HG02970 (cell line): Measurements from ENCODE around the gene PALD1.

Source experiments
- ATAC-seq: cut with Tn5 transposase; IDR thresholded peaks from one replicate; pipeline ENCODE4 v1.9.1; 2021; ENCODE audit warnings: mild to moderate bottlenecking, moderate library complexity, moderate number of reproducible peaks; ENCODE audit not compliant: unreplicated experiment, low FRiP score

The PALD1 gene

GRCh38 chr10:70530315-70530714 lies 51.7 kb downstream of the PALD1 start:
- no peak for ATAC-seq

DNA sequence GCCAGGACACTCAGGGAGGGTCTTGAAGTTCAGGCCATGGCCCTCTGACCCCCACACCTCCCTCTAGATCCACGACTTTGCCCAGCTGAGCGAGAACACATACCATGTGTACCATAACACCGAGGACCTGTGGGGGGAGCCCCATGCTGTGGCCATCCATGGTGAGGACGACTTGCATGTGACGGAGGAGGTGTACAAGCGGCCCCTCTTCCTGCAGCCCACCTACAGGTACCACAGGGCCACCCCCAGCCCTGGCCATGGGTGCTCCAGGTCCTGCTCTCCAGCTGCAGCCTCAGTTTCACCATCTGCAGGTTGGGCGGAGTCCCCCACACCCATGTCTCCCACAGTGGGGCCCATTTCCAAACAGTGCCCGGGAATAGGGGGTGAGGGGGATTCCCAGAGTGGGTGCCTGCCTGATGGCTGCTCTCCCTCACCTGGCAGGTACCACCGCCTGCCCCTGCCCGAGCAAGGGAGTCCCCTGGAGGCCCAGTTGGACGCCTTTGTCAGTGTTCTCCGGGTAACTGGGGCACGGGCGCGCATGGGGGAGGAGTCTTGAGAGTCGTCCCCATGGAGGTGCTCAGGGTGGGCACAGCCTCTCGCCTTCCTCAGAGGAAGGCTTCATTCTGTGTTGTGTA lies 54.1 kb downstream of the PALD1 start:
- ATAC-seq = no peak

DNA sequence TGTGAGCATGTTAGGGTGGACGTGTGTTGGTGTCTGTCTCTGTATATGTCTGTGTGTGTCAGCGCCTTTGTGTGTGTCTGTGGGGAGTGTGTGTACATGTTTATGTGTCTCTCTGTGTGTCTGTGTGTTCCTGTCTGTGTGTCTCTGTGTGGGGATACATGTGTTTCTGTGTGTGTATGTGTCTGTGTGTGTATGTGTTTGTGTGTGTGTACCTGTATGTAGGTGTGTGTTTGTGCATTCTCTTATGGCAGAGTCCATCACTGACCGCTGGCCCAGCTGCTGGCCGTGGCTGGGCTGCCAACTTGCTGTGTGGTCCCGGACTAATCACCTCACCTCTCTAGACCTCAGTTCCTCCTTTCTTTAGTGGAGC lies 54.6 kb downstream of the PALD1 start:
- ATAC-seq = no peak

GRCh38 chr10:70534281-70534680 lies 55.7 kb downstream of the PALD1 start:
- ATAC-seq = no peak

GRCh38 chr10:70535001-70535400 lies 56.4 kb downstream of the PALD1 start:
- no peak for ATAC-seq

GRCh38 chr10:70535451-70535850 lies 56.9 kb downstream of the PALD1 start:
- ATAC-seq = no peak

DNA sequence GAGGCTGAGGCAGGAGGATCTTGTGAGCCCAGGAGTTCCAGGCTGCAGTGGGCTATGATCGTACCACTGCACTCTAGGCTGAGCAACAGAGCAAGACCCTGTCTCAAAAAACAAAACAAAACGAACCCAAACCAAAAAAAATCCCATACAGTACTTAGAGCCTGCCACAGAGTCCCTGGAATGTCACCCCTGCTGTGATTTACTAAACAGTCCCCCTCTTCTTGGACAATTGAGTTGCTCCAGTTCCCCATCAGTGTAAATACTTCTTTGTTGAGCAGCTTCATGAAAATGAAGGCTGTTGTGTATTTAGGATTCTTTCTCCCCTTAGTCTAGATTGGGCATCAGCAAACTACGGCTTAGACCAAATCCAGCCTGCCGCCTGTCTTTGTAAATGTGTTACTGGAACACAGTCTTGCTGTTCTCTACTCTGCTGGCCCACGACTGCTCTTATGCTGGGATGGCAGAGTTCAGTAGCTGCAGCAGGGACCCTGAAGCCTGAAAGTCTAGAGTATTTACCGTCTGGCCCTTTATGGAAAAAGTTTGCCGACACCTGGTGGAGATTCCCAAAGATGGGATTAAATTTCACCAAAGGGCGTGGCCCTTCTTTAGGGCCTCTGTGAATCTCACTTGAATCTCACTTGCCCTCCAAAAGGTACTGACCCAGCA lies 57.8 kb downstream of the PALD1 start:
- ATAC-seq = no peak

DNA sequence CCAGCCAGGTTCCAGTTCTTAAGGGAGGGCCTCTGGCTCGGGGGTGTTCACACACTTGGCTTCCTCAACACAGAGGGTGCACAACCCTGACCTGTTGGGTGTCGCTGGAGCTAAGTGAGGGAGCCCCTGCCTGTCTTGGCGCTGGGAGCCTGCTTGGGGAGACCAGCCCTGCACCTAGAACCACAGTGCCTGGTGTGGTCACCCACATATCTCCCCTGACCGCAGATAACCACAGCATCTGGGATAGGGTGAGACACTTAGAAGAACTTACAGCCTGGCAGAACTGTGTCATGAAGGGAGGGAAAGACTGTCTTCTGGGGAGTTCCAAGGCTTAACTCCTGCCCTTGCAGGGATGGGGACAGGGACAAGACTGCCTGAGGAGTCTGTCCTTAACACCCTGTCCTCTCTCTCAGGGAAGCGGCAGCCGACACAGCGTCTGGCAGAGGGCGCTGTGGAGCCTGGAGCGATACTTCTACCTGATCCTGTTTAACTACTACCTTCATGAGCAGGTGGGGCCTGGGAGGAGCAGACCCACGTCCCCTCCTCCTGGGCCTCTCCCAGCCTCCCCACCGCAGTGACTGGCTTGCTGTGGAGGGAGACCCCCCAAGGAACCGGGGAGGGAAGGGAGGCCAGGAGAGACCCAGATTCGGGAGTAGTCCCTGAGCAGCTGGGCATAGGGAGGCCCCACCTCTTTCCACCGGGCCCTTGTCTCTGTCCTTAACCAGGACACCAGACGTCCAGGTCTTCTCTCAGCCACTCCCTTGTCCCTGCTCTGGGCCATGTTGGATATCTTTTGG lies 59.0 kb downstream of the PALD1 start:
- no peak for ATAC-seq

GRCh38 chr10:70538195-70538520 lies 59.6 kb downstream of the PALD1 start:
- ATAC-seq = no peak

DNA sequence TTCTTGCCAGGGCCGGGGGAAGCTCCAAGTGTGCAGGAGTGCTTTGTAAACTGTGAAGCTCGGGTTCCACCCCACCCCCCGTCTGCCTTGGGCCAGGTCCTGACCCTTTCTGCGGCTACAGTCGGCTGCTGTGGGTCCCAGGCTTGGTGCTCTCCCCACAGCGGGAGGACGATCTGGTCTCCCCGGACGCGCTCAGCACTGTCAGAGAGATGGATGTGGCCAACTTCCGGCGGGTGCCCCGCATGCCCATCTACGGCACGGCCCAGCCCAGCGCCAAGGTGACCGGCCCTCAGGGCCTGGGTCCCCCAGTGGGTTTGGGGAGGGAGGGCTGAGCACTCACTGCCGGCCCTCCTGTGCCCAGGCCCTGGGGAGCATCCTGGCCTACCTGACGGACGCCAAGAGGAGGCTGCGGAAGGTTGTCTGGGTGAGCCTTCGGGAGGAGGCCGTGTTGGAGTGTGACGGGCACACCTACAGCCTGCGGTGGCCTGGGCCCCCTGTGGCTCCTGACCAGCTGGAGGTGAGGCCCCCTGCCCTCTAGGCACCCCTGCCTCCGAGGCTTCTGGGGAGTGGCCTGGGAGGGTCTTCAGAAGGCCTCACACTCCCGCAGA lies 60.3 kb downstream of the PALD1 start:
- no peak for ATAC-seq

GRCh38 chr10:70539471-70539870 lies 60.9 kb downstream of the PALD1 start:
- no peak for ATAC-seq

DNA sequence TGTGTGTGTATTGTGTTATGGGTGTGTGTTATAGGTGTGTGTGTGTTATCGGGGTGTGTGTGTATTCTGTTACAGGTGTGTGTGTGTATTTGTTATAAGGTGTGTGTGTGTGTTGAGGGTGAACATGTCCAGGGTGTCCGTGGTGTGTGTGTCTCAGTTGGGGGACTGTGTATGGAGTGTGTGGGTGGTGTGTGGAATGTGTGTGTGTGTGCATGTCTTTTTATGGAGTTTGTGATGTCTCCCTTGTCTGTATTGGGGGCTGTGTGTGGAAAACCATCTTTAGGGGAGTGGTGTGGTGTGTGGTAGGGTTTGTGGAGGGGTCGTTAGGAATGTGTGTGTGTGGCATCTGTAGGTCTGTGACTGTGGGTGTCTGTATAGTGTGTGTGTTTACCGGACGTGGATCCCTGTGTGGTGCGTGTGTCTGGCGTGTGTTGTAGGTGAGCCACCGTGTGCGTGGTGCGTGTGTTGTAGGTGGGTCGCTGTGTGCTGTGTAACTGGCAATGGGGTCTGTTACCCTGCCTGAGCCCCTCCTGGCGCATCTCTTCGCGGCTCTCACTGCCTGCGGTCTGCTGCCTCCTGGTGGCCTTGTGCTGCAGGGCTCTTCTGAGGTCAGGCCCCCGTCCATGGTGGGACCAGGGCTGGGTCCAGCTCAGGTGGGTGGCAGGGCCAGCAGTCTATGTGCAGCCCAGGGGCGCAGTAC lies 61.7 kb downstream of the PALD1 start:
- no peak for ATAC-seq

GRCh38 chr10:70540789-70541360 lies 62.3 kb downstream of the PALD1 start:
- ATAC-seq = no peak

DNA sequence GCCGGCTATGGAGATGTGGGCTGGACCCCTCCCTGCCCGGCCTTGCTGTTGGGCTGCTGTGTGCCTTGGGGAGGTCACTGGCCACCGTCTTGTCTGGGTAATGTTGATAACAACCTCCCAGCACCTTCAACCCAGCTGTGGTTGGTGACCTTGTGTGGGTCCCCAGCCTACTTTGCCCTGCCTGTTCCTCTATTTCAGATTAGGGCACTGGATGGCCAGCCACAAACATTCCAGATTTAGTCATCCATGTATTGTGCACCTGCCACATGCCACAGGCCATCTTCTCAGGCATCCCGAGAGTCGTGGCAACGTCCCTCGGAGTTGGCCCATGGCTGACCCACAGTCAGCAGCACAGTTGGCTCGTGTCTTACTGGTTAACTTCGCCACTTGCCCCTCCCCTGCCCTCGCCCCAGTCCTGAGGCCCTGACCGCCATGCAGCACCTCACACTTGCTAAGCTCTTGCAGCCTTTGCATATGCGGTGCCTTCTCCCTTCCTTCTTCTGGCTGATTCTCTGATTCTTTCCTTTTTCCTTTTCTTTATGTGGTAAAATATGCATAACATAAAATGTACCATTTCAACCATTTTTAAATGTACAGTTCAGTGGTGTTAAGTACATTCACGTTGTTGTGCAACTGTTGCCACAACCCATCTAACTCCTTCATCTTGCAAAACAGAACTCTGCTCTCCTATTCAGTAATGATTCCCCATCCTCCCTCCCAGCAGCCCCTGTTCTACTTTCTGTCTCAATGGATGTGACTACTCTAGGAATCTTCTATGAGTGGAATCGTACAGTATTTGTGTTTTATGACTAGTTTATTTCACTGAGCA lies 63.4 kb downstream of the PALD1 start:
- ATAC-seq = no peak

DNA sequence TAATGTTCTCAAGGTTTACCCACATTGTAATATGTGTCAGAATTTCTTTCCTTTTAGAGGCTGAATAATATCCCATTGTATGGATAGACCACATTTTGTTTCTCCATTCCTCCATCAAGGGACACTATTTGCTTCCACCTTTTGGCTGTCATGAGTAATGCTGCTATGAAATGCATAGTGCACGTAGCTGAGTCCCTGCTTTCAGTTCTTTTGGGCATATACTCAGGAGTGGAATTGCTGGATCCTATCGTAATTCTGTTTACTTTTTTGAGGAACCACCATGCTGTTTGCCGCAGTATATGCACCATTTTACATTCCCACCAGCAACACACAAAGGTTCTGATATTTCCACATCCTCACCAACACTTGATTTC lies 64.0 kb downstream of the PALD1 start:
- ATAC-seq = no peak

DNA sequence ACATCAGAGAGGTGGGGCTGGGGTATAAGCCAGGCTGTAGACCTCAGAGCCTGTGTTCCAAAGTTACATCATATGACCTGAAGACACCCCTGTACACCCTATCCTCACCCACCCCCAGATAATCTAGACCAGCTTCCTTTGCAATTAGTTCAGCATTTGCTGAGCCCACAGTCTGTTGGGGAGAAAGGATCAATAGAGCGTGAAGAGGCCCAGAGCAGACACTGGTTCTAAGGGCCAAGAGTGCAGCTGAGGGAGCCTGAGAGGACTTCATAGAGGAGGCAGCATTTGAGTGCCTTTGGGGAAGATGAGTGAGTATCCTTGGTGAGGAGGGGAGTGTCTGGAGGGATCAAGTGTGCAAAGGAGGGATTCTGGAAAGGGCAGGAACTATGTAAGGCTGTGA lies 65.3 kb downstream of the PALD1 start:
- no peak for ATAC-seq

DNA sequence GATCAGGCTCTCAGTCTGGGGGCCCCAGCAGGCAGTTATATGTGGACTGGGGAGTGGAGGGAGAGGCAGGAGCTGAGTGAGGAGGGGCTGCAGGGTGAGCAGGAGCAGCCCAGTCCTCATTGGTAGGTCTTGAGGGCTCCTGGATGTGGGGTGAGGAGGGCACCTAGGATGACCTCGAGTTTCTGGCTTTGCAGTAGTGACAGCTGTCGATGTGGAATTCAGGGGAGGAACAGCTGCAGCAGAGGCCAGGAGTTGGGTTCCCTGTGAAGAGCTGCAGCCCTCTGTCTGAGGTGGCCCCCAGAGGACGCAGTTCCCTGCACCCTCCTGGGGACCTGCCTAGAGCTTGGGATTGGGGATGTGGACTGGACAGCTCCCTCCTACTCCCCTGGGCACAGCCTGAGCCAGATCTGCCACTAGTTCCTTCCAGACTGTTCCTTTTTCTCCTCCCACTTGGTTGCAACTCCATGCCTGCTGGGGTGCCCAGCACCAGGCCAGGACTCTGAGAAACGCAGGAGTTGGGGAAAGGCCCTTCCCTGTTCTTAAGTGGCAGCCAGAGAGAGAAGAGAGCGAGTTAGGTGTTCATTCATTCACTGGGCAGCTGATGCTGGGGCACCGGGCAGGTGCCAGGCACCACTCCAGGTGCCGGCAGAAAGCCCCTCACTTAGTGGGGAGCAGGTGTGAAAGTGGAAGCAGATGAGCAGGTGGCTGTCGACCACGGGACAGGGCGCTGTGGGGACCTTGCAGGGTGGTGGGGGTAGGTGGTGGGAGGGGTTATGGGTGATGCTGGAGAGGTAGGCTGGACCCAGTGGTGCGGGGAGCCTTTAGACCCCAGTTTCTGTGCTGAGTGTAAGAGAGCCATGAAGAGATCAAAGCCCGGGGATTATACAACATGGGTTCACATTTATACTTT lies 66.1 kb downstream of the PALD1 start:
- ATAC-seq = no peak

- ATAC-seq = no peak
Observed at GRCh38 chr10:70546584-70546983, 68.0 kb downstream of the PALD1 start.
